Calu3 (cell line): ENCODE measurements around the gene TASOR. TPM values are rescaled to one million over a fixed set of nuclear protein-coding genes. Genes with fewer than 3 reads are reported as not detected.

ENCODE experiments used
- BruUV-seq: library from RNA; stranded (reverse); fragments of 400-500 nt; replicated peaks from 2 replicates; lab custom pipeline; 2021; lab: Mats Ljungman, UMichigan
- CTCF ChIA-PET: fragments of 300-600 bp; sonication (Branson Sonifier 250); formaldehyde crosslinking; loops from one replicate; lab custom pipeline; 2022; ENCODE audit warnings: antibody characterized with exemption; lab: Charles Lee
- DNase-seq: peaks from one replicate; pipeline ENCODE4 v3.0.0; 2022
- H3K27ac Mint-ChIP-seq: one replicate; pipeline ENCODE4 v1.8.0; 2022; ENCODE audit warnings: mixed read lengths; ENCODE audit not compliant: unreplicated experiment
- H3K27me3 Mint-ChIP-seq: one replicate; pipeline ENCODE4 v1.8.0; 2022; ENCODE audit warnings: mixed read lengths; ENCODE audit not compliant: unreplicated experiment
- H3K36me3 Mint-ChIP-seq: one replicate; pipeline ENCODE4 v1.8.0; 2022; ENCODE audit warnings: mild to moderate bottlenecking, moderate library complexity, mixed read lengths; ENCODE audit not compliant: insufficient read depth, unreplicated experiment
- H3K4me1 Mint-ChIP-seq: one replicate; pipeline ENCODE4 v1.8.0; 2022; ENCODE audit warnings: mild to moderate bottlenecking, low read depth, mixed read lengths; ENCODE audit not compliant: unreplicated experiment
- H3K4me3 Mint-ChIP-seq: one replicate; pipeline ENCODE4 v1.8.0; 2022; ENCODE audit warnings: mild to moderate bottlenecking, low read depth, moderate library complexity, mixed read lengths; ENCODE audit not compliant: unreplicated experiment
- H3K9me3 Mint-ChIP-seq: one replicate; pipeline ENCODE4 v1.8.0; 2022; ENCODE audit warnings: low read depth, mixed read lengths; ENCODE audit not compliant: unreplicated experiment
- CTCF ChIP-seq: fragments of 200-600 bp; IDR thresholded peaks from one replicate; pipeline ENCODE4 v1.8.0; 2022; ENCODE audit warnings: antibody characterized with exemption; ENCODE audit not compliant: unreplicated experiment
- intact Hi-C: fragments of 100-400 bp; cut with micrococcal nuclease; formaldehyde crosslinking; loops from one replicate; pipeline ENCODE4 v1.10.0; 2022; ENCODE audit not compliant: unreplicated experiment
- total RNA-seq: library from RNA; stranded (reverse); gene quantifications from 2 replicates; pipeline ENCODE4 v1.2.3, GENCODE V29; 2022

The TASOR gene
- total RNA-seq, 1 experiment from 2014 or later = 56.4 TPM

- H3K4me3 Mint-ChIP-seq = no peak overlapping the region
- no peak overlapping the region for H3K27ac Mint-ChIP-seq
- CTCF ChIA-PET = interaction anchor here (0.7 kb wide), 1 partner anchor 78 kb away, joined by 3 read pairs; no protein-coding TSS in a partner anchor
- no peaks in the 10 kb centered on the region for H3K27me3 Mint-ChIP-seq
- H3K4me1 Mint-ChIP-seq = no peaks in the 10 kb centered on the region
- intact Hi-C loops = loop anchor here (1.0 to 10.0 kb wide), 2 partner anchors 93 to 358 kb away; partner anchors contain the start of gene SPATA12
- H3K9me3 Mint-ChIP-seq = no peaks in the 10 kb centered on the region
- no TSS peak for BruUV-seq
- DNase-seq = no peak
- no peaks in the 10 kb centered on the region for H3K36me3 Mint-ChIP-seq
- TF ChIP-seq CTCF = no peak
Observed at GRCh38 chr3:56706629-56707028, 23.6 kb upstream of the TASOR start.

GRCh38 chr3:56704706-56705105 lies 21.6 kb upstream of the TASOR start:
- no peak for DNase-seq
- Mint-ChIP-seq H3K9me3 (no peaks in the 10 kb centered on the region), H3K27me3 (no peaks in the 10 kb centered on the region), H3K36me3 (no peaks in the 10 kb centered on the region), H3K27ac (no peak overlapping the region), H3K4me1 (peaks cover 6% of the 10 kb centered on the region), H3K4me3 (no peak overlapping the region)
- no peak for TF ChIP-seq CTCF
- intact Hi-C loops = loop anchor here (10.0 kb wide), 1 partner anchor 360 kb away; the partner anchor contains the start of gene SPATA12
- CTCF ChIA-PET = interaction anchor here (0.8 to 3.7 kb wide), 3 partner anchors 95 to 284 kb away, joined by 3 to 43 read pairs (median 36); partner anchors contain the start of gene ARHGEF3
- BruUV-seq = no TSS peak

GRCh38 chr3:56702490-56703315 lies 19.6 kb upstream of the TASOR start:
- BruUV-seq = no TSS peak
- H3K27me3 Mint-ChIP-seq = no peaks in the 10 kb centered on the region
- H3K4me3 Mint-ChIP-seq = no peak overlapping the region
- H3K36me3 Mint-ChIP-seq = no peaks in the 10 kb centered on the region
- peak; percentile 47 for TF ChIP-seq CTCF
- H3K9me3 Mint-ChIP-seq = no peaks in the 10 kb centered on the region
- peaks cover 6% of the 10 kb centered on the region for H3K4me1 Mint-ChIP-seq
- H3K27ac Mint-ChIP-seq = no peak overlapping the region
- peak; percentile 46 for DNase-seq
- intact Hi-C loops = loop anchor here (1.0 to 10.0 kb wide), 3 partner anchors 100 to 362 kb away; partner anchors contain the start of gene SPATA12
- CTCF ChIA-PET = interaction anchor here (0.6 to 3.7 kb wide), 8 partner anchors 21 to 1409 kb away, joined by 3 to 43 read pairs (median 8); partner anchors contain the start of gene ARHGEF3

GRCh38 chr3:56700151-56700550 lies 17.1 kb upstream of the TASOR start:
- no peak for DNase-seq
- Mint-ChIP-seq H3K36me3 (no peaks in the 10 kb centered on the region), H3K27me3 (no peaks in the 10 kb centered on the region), H3K4me3 (no peak overlapping the region), H3K4me1 (peaks cover 6% of the 10 kb centered on the region), H3K27ac (no peak overlapping the region), H3K9me3 (no peaks in the 10 kb centered on the region)
- intact Hi-C loops = loop anchor here (10.0 kb wide), 1 partner anchor 365 kb away; the partner anchor contains the start of gene SPATA12
- BruUV-seq = no TSS peak
- CTCF ChIA-PET = interaction anchor here (0.6 kb wide), 1 partner anchor 11 kb away, joined by 4 read pairs; no protein-coding TSS in a partner anchor
- TF ChIP-seq CTCF = no peak
